PC-9 (cell line): ENCODE data around the gene MED27.
"Not testable (repeated sequence)": the region's sequence is repeated elsewhere in the genome, so short reads cannot be mapped to it uniquely, and the experiment has no call there.

Experiments
- EZH2 ChIP-seq: fragments of 200-600 bp; sonication (generic); IDR thresholded peaks from 2 replicates; pipeline ENCODE4 v1.8.0; 2017; ENCODE audit warnings: antibody characterized with exemption, low read depth
- TF ChIP-seq, protein P1 (sequence below): fragments of 200-600 bp; sonication (generic); conservative IDR thresholded peaks from 2 replicates; pipeline ENCODE4 v1.6.1; 2017; ENCODE audit warnings: mixed run types, antibody characterized with exemption, mild to moderate bottlenecking, moderate library complexity

- TF ChIP-seq, protein P1, sequence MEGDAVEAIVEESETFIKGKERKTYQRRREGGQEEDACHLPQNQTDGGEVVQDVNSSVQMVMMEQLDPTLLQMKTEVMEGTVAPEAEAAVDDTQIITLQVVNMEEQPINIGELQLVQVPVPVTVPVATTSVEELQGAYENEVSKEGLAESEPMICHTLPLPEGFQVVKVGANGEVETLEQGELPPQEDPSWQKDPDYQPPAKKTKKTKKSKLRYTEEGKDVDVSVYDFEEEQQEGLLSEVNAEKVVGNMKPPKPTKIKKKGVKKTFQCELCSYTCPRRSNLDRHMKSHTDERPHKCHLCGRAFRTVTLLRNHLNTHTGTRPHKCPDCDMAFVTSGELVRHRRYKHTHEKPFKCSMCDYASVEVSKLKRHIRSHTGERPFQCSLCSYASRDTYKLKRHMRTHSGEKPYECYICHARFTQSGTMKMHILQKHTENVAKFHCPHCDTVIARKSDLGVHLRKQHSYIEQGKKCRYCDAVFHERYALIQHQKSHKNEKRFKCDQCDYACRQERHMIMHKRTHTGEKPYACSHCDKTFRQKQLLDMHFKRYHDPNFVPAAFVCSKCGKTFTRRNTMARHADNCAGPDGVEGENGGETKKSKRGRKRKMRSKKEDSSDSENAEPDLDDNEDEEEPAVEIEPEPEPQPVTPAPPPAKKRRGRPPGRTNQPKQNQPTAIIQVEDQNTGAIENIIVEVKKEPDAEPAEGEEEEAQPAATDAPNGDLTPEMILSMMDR, result not testable (repeated sequence)
- TF ChIP-seq EZH2, result not testable (repeated sequence)
Measured at GRCh38 chr9:132010201-132010600, 69.5 kb downstream of the MED27 start.
